Thyroid gland (tissue), 4 donors: ENCODE results near the gene CYP51A1. TPM values are rescaled to one million over a fixed set of nuclear protein-coding genes. Genes with fewer than 3 reads are reported as not detected.

Experiments
- total RNA-seq, 4 donors: library from RNA; depleted of rRNA; stranded (reverse); fragments of >200 nt; gene quantifications; one replicate each; pipeline ENCODE4 v1.2.3, GENCODE V29; 2016

CYP51A1 gene
- total RNA-seq, 4 donors from 2014 or later: 46.9 to 89.1 (median 66.5) TPM

Other genes starting within 250 kb of the CYP51A1 start
- 100 to 1,000 TPM in 3 of 4 donors, 10 to 100 TPM in 1; 91.1 to 150 (median 124) TPM for gene AKAP9, start 193.6 kb downstream of the CYP51A1 start, total RNA-seq
- under 1 TPM in 3 of 4 donors, not detected in 1; 0.13 to 0.29 (median 0.20) TPM for gene LRRD1, start 44.7 kb upstream of the CYP51A1 start, total RNA-seq
- gene KRIT1, start 111.4 kb upstream of the CYP51A1 start, total RNA-seq: 100 to 1,000 TPM in 3 of 4 donors, 10 to 100 TPM in 1; 98.9 to 137 (median 111) TPM
- 10 to 100 TPM; 44.1 to 53.3 (median 44.9) TPM for gene ANKIB1, start 111.5 kb upstream of the CYP51A1 start, total RNA-seq